ENCODE results near the gene UBXN2A. TPM values are rescaled to one million over a fixed set of nuclear protein-coding genes. Genes with fewer than 3 reads are reported as not detected.
A peak's percentile ranks its signal among the peaks of the same experiment; 100 is the strongest.

Gene UBXN2A
- total and polyA plus RNA-seq, 2 of the 8 experiments (the other 6 are each of a cell fraction or from before 2014, with no cell fraction given), result 3.6 to 20.4 TPM

DNA sequence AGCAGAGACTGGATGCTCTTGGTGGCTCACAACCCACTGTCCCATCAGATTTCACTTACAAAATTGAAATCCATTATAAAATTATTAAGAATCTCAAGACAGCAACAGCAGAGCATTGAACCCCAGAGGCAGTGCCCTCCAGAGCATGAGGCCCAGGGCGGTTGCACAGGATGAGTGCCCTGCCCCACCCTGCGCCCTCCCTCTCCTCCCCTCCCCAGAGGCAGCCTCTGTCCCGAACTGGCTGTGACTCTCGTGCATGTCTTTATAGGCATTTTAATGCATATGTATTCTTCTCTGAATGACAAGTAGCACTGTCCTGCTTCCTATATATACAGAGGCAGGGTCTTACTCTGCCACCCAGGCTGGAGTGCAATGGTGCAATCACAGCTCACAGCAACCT, 80.0 kb downstream of the UBXN2A start:
- peak overlapping the region; percentile 16; the same call in 1 of the 2 replicates for H2BK15ac ChIP-seq (ENCODE audit: low read length)
- H3K18ac ChIP-seq (ENCODE audit: extremely low read depth, low read length), result no peak overlapping the region
- no peaks in the 10 kb centered on the region for H3K27me3 ChIP-seq (replicated peaks in 1 of 4; ENCODE audit: control insufficient read depth in 3 of 4, extremely low read depth in 1 of 4, insufficient read depth in 3 of 4, low read length in 3 of 4)
- peaks cover 0 to 5% of the 10 kb centered on the region in 2 experiments; a peak in 1 of 4 replicates for H3K79me2 ChIP-seq (ENCODE audit: control insufficient read depth in 1 of 2, insufficient read depth in 2 of 2, low read length in 2 of 2)
- peaks cover 6% of the 10 kb centered on the region; the same call in 1 of the 2 replicates for H3K79me1 ChIP-seq (ENCODE audit: low read depth, low read length)
- no peak overlapping the region for H3K14ac ChIP-seq (ENCODE audit: insufficient read length)
- H3K56ac ChIP-seq (replicated peaks; ENCODE audit: insufficient read length, low read depth, low read length), result no peak overlapping the region
- no peak overlapping the region for H2AK5ac ChIP-seq (ENCODE audit: low read depth, low read length)
- no peak overlapping the region for H2BK12ac ChIP-seq (ENCODE audit: low read depth, low read length)
- no peaks in the 10 kb centered on the region for H3K23me2 ChIP-seq (ENCODE audit: low read depth, low read length)
- no peak overlapping the region for H3K9ac ChIP-seq (replicated peaks in 1 of 4; ENCODE audit: extremely low read depth in 1 of 4, low read depth in 3 of 4, low read length in 3 of 4)
- no peak overlapping the region for H3K27ac ChIP-seq (ENCODE audit: low read depth, low read length)
- 73% methylated on average over 4 of the region's 4 CpGs; no CpG with 5 or more reads in 1 of the 2 experiments for WGBS, 2 experiments (ENCODE audit: extremely low coverage in 1 of 2, insufficient coverage in 1 of 2, insufficient read length in 1 of 2, insufficient replicate concordance in 2 of 2, low coverage in 1 of 2, low lambda C conversion rate in 2 of 2, missing lambda C conversion rate in 1 of 2)
- H3K4me1 ChIP-seq (replicated peaks in 1 of 4; ENCODE audit: control insufficient read depth in 3 of 4, insufficient read depth in 4 of 4, low read length in 3 of 4), result peaks cover 6 to 38% (median 15%) of the 10 kb centered on the region in 4 experiments
- H3K9me3 ChIP-seq (ENCODE audit: insufficient read depth in 2 of 2, low read depth in 1 of 2, low read length in 1 of 2), result no peaks in the 10 kb centered on the region
- no peak overlapping the region for H2BK120ac ChIP-seq (replicated peaks; ENCODE audit: low read depth, low read length)
- ChIA-PET POLR2A (ENCODE audit: partially characterized antibody) (interaction anchor here (1.1 to 2.1 kb wide), 4 partner anchors 11 to 94 kb away, joined by 3 to 8 read pairs (median 4); partner anchors contain the start of genes ATAD2B and MFSD2B), CTCF (ENCODE audit: partially characterized antibody) (interaction anchor here (1.0 to 2.9 kb wide), 7 partner anchors 9 to 64 kb away, joined by 3 to 16 read pairs (median 6); partner anchors contain the start of gene TP53I3)
- no peaks in the 10 kb centered on the region for H4K20me1 ChIP-seq (replicated peaks in 1 of 2; ENCODE audit: control insufficient read depth in 1 of 2, insufficient read depth in 2 of 2, low read length in 2 of 2)
- FAIRE-seq, result no peak
- H3K4me3 ChIP-seq (ENCODE audit: extremely low read depth in 1 of 4, insufficient read depth in 2 of 4, low read depth in 3 of 4, low read length in 4 of 4), result no peak overlapping the region
- H4K91ac ChIP-seq (replicated peaks; ENCODE audit: insufficient read length, low read length), result no peak overlapping the region
- DNase-seq (ENCODE audit: low read depth in 1 of 2, low spot score in 2 of 2), result no peak
- no peak overlapping the region for H4K5ac ChIP-seq (ENCODE audit: insufficient read length, low read depth, low read length)
- no peak overlapping the region for H3K23ac ChIP-seq (ENCODE audit: insufficient read length)
- H3K4me2 ChIP-seq (ENCODE audit: insufficient read depth in 1 of 2, low read depth in 2 of 2, low read length in 2 of 2), result no peak overlapping the region
- no peak overlapping the region for H4K8ac ChIP-seq (ENCODE audit: extremely low read depth, insufficient read depth, low read length)
- no peak overlapping the region for H2AFZ ChIP-seq (ENCODE audit: low read length)
- no peak overlapping the region for H3K4ac ChIP-seq (replicated peaks; ENCODE audit: insufficient read length, low read depth, low read length)
- 0 out of 2 replicates have a peak overlapping the region, but pooled peaks have one; percentile 32 for H2BK20ac ChIP-seq (ENCODE audit: low read length)
- H2BK5ac ChIP-seq (ENCODE audit: low read depth, low read length), result no peak overlapping the region
- peaks cover 0 to 14% (median 3%) of the 10 kb centered on the region in 4 experiments; a peak in 3 of 8 replicates for H3K36me3 ChIP-seq (ENCODE audit: control insufficient read depth in 2 of 4, insufficient read depth in 4 of 4, low read length in 3 of 4)
- TF ChIP-seq CEBPB (IDR thresholded peaks at IDR 0.05; ENCODE audit: low read depth, low read length), result no peak
- no peak for TF ChIP-seq RNF2 (IDR thresholded peaks at IDR 0.05; ENCODE audit: borderline replicate concordance, low read depth, low read length, missing control alignments, poor library complexity, severe bottlenecking)
- TF ChIP-seq, protein P1, sequence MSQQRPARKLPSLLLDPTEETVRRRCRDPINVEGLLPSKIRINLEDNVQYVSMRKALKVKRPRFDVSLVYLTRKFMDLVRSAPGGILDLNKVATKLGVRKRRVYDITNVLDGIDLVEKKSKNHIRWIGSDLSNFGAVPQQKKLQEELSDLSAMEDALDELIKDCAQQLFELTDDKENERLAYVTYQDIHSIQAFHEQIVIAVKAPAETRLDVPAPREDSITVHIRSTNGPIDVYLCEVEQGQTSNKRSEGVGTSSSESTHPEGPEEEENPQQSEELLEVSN (IDR thresholded peaks at IDR 0.05), result no peak
- TF ChIP-seq CTBP2 (IDR thresholded peaks at IDR 0.05; ENCODE audit: borderline replicate concordance, insufficient read depth, insufficient read length, low read length), result no peak
- TF ChIP-seq POLR2A (IDR thresholded peaks at IDR 0.05; ENCODE audit: control extremely low read depth in 1 of 2, low read depth in 2 of 2, low read length in 2 of 2), result no peak

Measured in H1 (cell line).